Astrocyte (in vitro differentiated cells and primary cell): Measurements from ENCODE around the gene DBP.

Experiments
- CTCF ChIP-seq: IDR thresholded peaks from 2 replicates; pipeline ENCODE4 v1.5.1; 2011; ENCODE audit warnings: low read depth, mild to moderate bottlenecking, inconsistent platforms, low read length, moderate library complexity; ENCODE audit not compliant: insufficient read depth
- EZH2 ChIP-seq: IDR thresholded peaks from 2 replicates; pipeline ENCODE4 v1.6.1; 2012; ENCODE audit warnings: mild to moderate bottlenecking, low read length, inconsistent platforms; ENCODE audit not compliant: insufficient read depth

GRCh38 chr19:48681127-48681470, 43.9 kb upstream of the DBP start:
- TF ChIP-seq CTCF (no peak), EZH2 (no peak)
